NCI-H1417 treated with DMSO at 0.1 percent for 48 hours (cell line): ENCODE measurements around the gene ZNF189.
A peak's percentile ranks its signal among the peaks of the same experiment; 100 is the strongest.

Source experiments
- DNase-seq: peaks from one replicate; lab custom pipeline; 2025; lab: John Stamatoyannopoulos, UW

The ZNF189 gene

GRCh38 chr9:101398068-101398929 is at the start of gene ZNF189, which contains the start of gene MRPL50:
Gene ZNF189 (plus strand): TSS chr9:101398851. CDS start chr9:101399157, 306 bp downstream.
Gene MRPL50 (minus strand): TSS chr9:101398618. CDS start chr9:101398592, 26 bp downstream.
- peak; percentile 96 for DNase-seq

- DNase-seq, result no peak
Observed at GRCh38 chr9:101350285-101350684, 48.4 kb upstream of the ZNF189 start.

GRCh38 chr9:101352892-101353463 is 45.7 kb upstream of the ZNF189 start:
- no peak for DNase-seq

- DNase-seq, result no peak
Observed at GRCh38 chr9:101353683-101354082, 45.0 kb upstream of the ZNF189 start.

- no peak for DNase-seq
Observed at GRCh38 chr9:101354143-101354764, 44.4 kb upstream of the ZNF189 start.

GRCh38 chr9:101354765-101355708 is 43.6 kb upstream of the ZNF189 start:
- no peak for DNase-seq

- DNase-seq, result no peak
Observed at GRCh38 chr9:101356619-101357018, 42.0 kb upstream of the ZNF189 start.

GRCh38 chr9:101359679-101360078 is 39.0 kb upstream of the ZNF189 start:
- DNase-seq, result no peak

GRCh38 chr9:101360647-101361046 is 38.0 kb upstream of the ZNF189 start:
- DNase-seq, result no peak

GRCh38 chr9:101362450-101362849 is 36.2 kb upstream of the ZNF189 start:
- no peak for DNase-seq

- no peak for DNase-seq
Observed at GRCh38 chr9:101365181-101365580, 33.5 kb upstream of the ZNF189 start.

- no peak for DNase-seq
Observed at GRCh38 chr9:101366038-101366756, 32.5 kb upstream of the ZNF189 start.

- no peak for DNase-seq
Observed at GRCh38 chr9:101367323-101367722, 31.3 kb upstream of the ZNF189 start.

- no peak for DNase-seq
Observed at GRCh38 chr9:101369286-101369685, 29.4 kb upstream of the ZNF189 start.

- no peak for DNase-seq
Observed at GRCh38 chr9:101369884-101370531, 28.6 kb upstream of the ZNF189 start.

GRCh38 chr9:101371813-101372212 is 26.8 kb upstream of the ZNF189 start:
- DNase-seq, result no peak

GRCh38 chr9:101372327-101373118 is 26.1 kb upstream of the ZNF189 start:
- no peak for DNase-seq

- no peak for DNase-seq
Observed at GRCh38 chr9:101375546-101375945, 23.1 kb upstream of the ZNF189 start.

- no peak for DNase-seq
Observed at GRCh38 chr9:101376111-101376848, 22.4 kb upstream of the ZNF189 start.
